Activated gamma-delta T cell treated with anti-CD3 and anti-CD28 coated beads, Interleukin-2, amount 50 U/mL, for 16 hours (primary cell): ENCODE results near the gene SPI1.

ENCODE experiments used
- DNase-seq: peaks from one replicate; pipeline ENCODE4 v3.0.0-alpha.2; 2020; ENCODE audit warnings: low read depth

The SPI1 gene

DNA sequence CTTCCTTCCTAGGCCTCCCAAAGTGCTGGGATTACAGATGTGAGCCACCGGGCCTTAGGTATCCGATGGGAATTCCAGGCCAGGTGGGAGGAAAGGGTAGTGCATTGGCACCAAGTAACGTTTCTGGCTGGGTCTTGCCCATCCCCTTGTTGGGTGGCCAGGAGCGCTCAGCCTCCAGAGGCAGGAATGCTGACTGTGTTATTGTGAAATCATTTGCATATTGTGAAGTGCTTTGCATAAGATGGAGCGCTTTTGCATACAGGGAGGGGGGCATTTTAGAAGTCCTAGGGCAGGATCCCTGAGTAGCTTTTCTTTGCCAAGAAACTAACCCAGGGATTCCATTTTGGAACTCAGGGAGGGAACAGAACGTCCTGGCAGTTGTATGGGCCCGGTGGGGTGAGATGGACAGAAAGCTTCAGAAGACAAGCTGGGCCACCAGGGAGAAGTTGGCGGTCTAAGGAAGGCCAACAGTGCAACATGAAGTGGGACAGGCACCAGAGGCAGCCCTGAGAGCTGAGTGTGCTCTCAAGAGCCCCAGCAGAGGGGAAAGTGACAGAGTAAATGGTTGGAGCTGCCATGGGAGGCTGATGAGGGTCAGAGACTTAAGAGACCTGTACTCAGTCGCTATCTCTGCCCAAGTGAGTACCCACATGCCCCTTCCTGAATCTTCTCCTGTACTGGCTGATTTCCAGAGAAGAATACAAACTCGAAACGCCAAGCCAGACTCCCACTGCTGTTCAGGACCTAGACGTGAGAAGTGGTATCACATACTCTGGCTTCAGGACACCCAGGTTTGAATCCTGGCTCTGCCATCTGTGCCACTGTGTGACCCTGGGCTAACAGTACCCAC is 28.8 kb upstream of the SPI1 start:
- no peak for DNase-seq

DNA sequence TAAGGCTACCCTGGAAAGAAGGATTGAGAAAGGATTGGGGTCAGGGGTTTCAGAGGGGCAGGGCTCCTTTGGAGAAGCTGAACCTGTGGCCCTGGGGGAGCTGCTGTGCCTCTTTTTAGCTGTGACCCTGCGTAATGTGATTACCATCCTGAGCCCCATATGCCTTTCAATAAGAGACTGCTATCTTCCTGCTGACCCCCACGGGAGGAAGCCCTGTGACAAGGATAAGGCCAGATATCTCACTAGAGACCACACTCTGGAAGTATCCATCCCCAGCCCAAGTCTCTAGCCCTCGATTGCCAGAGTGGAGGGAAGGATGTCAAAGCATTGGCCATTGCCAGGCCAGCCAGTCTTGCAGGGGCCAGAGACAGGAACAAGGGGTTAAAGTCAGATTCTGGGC is 25.2 kb upstream of the SPI1 start:
- DNase-seq: no peak

DNA sequence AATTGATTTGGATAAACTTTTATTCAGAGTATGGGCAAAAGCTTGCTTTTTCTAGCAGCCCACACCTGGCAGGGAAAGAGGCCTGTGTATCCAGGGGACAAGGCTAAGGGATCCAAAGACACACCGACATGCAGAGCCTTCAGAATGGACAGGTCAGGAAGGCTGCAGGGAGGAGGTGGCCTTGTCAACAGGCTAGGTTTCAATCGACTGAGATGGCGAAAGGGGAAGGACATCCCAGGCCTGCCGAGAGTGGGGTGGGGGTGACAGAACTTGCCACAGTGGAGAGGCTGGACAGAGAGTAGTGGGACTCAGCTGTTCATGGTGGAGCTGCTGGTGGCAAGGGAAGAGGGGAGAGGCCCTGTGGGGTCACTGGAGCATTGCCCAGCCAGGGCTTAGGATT is 24.8 kb upstream of the SPI1 start:
- DNase-seq: no peak

DNA sequence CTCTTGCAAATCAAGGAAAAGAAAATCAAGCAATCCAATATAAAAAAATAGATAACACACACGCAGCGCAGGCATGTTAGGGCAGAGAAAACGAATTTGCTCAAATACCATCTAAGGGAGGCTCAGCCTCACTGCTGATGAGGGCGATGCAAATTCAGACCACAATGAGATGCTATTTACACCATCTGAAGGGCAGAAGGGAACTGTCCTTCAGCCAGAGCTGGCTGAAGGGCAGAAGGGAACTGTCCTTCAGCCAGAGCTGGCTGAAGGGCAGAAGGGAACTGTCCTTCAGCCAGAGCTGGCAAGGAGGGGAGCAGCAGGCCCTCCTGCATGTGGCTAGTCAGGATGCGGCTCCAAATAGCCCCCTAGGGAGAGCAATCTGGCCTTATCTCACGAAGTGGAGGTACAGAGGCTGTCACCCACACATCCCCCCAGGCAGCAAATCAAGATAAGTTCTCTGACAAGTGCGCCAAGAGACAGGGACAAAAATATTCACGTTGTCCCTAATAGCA is 22.5 kb upstream of the SPI1 start:
- no peak for DNase-seq

DNA sequence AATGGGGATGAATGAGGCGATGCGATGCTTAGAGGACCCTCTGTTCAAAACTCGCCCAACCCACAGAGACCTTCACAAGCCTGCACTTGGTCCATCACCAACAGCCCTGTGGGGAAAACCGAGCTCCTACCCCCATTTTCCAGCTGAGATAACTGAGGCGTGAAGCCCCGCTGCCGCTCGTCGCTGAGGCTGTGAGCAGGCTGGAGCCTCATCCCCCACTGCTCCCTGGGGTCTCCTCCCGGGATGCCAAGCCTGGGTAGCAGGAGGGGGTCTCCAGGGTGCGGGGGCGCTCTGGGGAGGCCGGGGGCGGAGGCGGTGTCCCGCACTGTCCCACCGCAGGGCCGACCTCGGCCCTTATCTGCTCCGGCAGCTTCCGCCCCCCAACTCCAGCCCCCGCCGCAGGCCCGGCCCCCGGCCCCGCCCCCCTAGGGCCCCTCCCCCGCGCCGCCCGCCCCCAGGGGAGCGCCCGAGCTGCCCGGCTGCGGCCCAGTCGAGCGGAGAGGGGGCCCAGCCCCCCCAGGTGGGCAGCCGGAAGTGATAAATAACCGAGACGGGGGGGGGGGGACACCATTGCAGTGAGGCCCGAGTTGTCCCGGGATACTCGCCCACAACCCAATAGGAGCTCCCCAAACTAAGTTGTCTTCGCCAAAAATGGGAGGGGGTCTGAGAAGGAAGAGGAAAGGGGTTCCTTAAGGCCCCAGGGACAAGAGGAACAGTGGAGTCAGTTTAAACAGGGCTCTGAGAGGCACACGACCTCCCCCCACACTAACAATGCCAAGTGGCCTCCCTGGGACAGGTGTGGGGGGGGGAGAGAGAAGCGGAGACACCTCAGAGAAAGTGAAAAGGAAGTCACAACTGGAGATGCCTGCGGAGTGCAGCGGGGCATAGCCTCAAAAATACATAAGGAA is 21.8 kb upstream of the SPI1 start:
- no peak for DNase-seq

DNA sequence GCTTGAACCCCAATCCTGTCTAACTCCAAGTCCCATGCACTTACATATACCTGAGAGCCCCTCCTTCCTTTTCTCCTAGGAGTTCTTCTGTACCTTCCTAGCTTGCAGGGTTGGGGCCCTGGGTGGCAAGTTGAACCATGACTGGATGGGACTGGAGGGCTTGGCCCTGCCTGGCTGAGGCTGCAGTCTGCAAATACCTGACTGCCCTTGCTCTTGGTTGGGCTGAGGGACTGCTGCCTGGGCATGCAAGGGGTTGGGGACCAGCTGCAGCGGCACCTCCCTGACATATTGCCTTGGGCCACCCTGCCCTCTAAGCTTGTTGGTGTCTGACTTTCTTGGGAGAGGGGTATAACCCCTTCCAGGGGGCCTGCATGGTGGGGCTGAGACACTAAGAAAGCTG is 20.2 kb upstream of the SPI1 start:
- DNase-seq: no peak

DNA sequence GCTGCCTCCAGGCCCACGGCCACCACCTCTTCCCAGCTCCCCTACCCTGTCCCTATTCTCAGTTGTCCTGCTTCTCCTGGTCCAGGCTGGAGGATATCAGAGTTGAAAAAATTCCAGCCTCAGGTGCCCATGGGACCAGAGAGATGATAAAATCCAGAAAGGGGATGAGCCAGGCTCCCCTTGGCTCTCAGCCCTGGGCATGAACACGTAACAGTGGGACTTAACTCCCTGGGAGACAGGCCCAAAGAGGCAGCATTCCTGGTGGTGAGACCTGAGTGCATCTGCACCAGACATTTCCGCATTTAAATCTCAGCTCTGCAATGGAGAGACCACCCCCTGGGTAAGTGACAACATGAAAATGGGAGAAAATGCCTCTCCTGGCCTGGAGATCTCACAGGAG is 19.7 kb upstream of the SPI1 start:
- DNase-seq: no peak

DNA sequence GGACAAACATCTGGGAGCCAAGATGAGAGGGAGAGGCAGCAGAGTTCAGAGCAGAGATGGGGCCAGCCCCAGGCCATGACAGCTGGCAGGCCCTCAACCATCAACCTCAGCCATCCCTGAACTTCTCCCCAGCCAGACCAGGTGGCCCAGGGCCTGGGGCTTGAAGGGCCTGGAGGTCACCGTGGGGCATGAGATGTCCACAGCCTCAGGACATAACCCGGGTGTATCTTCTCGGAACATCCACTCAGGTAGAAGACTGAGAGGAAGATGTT is 17.6 kb upstream of the SPI1 start:
- DNase-seq: no peak

DNA sequence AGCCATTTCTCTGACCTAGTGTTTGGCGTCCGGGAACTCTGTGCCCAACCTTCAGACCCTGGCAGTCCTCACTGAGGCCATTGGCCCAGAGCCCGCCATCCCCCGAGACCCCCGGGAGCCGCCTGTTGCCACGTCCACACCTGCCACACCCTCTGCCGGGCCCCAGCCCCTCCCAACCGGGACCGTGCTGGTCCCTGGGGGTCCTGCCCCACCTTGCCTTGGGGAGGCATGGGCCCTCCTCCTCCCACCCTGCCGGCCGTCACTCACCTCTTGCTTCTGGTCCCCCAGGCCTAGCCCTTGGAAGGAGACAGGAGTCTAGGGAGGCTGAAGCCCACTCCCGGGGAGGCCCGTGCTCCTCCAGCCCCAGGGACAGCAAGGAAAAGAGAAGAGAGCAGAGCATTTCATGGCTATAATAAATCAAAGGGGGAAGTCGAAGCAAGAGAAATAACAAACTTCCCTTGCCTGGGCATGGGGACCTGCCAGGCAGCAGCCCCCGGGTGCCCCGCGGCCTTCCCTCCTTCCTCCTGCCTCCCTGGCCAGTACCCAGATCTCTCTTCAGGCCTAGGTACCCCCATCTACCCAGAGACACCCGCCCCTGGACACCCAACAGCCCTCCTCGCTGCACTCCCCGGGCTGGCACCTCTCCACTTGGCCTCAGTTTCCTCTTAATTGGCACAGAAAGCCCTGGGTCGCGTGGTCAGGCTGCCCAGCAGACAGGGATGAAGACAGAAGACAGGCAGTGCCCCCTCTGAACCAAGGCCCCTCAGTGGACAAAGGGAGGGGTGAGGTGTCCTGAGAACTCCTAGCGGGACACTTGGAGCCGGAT is 17.1 kb upstream of the SPI1 start:
- DNase-seq: no peak

DNA sequence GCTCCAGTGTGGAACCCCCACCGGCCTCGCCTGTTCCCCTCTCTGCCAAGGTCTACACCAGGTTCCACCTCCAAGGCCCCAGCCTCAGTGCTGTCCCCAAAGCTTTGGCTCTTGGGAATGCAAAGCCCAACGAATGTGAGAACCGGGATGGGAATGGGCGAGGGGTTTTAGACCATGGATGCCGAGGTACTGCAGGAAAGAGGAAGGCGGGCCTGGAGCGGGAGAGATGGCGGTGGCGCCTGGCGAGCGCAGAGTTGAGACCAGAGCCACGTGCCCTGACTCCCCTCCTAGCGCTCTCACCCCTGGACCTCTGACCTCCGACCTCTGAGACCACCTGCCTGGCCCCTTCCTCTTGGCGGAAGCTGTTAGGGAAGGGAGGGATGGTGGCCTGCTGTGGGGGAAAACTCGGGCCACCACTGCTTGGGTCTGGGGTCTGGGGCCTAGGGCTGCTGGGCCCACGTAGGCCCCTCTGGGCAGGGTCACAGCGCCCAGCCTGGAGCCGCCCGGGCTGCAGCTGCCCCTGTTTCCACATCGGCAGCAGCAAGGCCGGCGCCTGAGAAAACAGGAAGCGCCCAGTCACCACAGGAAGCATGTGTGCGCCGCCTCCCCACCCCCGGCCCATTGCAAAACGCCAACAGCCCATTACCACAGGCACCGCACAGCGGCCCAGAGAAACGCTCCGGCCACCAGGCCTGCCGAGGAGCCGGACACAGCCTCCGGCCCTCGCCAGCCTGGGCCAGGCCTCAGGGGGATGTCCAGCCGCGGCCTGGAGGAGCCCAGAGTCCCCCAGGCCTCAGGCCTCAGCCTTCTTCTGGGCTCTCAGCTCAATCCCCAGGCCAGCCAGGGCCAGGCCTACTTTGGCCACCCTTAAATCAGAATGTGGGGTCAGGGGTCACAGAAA is 16.2 kb upstream of the SPI1 start:
- DNase-seq: peak; percentile 33

DNA sequence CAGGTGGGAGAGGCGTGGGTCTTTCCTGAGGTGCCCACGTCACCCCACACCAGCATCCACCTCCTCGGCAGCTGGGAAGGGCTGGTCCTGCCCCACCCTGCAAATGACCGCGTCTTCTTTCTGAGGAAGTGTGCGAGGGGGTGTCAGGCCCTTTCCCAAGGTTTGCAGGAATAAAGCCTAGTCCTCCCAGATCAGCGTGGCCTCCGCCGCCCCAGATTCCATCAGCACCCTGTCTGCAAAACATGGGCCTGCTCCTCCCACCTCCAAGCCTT is 15.6 kb upstream of the SPI1 start:
- no peak for DNase-seq

DNA sequence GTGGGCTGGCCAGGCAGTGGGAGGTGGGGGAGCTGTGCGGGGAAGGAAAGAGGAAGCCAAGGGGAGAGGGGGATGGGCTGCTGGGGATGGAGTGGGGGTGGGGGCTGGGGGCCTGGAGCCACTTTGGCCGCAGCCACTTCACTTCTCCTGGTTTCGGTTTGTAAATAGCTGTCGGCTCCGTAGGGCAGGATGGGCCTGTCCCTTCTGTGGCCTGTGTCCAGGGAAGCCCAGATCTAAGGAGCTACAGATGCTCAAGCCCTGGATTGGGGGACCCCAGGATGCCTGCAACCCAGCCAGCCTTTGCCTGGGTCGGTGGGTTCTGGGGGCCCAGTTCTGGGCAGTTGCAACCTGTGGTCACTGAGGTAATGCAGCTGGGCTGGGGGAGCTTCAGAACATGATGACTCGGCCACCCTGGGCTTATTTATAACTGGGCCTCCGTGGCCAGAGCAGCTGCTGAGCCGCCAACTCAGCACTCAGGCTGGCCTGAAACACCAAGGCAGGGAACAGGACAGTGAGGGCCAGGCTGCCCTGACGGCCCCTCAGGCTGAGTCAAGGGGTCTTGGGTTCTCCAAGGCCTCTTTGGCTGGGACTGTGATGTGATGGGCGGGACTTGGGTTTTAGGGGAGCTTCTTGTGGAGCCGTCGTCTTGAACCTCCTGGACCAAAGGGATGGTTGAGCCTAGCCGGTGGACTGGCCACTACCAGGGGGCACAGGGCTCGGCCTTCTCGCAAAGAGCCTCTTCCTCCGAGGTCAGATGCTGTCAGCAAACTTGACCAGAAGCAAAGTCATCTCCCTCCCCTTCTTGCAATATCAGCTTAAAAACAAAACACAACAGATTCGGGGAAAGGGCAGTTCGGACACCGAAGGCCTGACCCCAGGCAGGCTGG is 15.1 kb upstream of the SPI1 start:
- DNase-seq: no peak

DNA sequence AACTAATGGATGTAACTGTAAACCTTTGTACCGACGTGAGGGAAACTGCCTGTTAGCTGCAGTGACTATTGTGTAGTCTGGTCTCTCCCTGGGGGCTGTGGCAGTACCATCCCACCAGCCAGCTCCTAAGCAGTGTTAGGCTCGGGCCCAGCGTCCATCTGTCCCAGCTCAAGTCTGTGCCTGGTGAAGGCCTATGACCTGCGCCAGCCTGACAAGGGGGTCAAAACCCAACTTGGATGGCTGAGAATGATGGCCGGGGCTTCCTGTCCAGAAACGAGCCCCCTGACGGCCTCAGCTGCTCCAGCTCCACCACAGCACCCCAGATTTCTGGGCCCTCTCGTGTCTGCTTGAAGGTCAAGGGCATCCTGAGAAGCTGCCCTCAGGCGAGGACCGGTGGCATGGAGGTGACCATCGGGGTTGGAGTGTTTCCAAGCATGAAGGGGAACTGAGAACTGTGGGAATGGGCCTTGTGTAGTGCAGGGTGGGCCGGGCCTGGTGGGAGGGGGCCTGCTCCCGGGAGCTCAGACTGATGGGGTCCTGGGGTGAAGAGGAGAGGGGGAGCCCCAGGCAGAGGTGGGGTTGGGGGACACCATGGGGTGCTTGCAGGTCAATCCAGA is 14.3 kb upstream of the SPI1 start:
- DNase-seq: no peak

DNA sequence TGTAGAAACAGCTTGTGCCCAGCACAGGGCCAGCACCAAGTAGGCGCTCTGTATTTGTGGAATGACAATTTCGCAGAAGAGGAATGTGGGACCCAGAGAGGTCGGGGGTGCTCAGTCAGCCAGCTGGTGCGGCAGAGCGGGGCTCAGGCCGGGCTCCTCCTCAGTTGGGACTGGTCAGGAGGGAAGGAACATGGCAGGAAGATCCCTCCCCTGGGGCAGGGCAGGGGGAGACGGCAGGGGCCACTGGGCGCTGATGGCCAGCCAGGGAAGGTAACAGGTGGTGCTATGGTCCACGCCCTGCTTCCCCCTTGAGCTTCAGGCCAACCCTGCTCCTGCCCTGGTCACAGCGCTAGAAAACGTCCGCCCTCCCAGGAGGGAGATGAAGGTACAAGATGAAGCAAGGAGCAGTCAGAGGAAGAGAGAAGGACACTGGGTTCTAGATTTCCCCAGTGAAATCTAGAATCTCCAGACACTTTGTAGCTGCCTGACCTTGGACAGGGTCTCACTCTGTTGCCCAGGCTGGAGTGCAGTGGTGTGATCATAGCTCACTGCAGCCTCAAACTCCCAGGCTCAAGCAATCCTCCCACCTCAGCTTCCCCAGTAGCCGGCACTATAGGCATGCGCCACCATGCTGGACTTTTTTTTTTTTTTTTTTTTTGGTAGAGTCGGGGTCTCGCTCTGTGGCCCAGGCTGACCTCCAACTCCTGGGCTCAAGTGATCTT is 13.5 kb upstream of the SPI1 start:
- no peak for DNase-seq

DNA sequence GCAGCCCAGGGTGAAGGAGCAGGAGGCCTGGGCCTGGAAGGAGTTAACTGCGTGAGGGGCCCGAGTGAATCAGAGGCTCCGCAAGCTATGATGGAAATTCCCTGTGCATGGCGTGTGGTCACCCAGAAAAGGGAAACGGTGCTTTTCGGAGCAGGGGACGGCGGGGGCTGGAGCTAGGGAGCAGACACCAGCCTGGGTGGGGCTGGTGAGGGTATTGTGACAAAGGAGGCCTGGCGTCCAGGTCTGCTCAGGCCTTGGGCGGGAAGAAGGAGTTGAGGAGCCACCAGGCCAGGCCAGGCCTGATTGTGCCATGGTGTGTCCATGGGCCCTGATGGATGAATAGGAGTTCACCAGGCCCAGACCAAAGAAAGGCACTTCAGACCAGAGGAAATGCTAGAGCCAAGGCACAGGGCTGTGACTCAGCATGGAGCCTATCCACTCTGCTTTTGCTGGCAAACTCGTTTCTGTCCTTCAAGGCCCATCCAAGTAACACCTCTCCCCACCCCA is 12.8 kb upstream of the SPI1 start:
- DNase-seq: no peak

DNA sequence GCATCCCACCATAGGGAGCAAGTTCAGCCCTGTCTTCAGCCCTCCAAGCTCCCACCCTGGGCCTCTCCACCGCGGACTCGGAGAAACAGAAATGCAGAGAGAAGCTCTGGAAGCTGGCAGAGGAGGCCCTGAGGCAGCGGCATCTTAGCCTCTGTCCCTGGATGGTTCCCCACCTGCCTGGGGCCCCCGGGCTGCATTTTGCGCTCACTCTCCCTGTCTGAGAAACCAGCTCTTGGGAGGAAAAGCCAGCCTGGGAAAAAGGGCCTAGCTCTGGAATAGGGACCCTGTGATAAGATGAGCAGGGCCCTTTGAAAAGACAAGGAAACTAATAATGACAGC is 12.0 kb upstream of the SPI1 start:
- no peak for DNase-seq

DNA sequence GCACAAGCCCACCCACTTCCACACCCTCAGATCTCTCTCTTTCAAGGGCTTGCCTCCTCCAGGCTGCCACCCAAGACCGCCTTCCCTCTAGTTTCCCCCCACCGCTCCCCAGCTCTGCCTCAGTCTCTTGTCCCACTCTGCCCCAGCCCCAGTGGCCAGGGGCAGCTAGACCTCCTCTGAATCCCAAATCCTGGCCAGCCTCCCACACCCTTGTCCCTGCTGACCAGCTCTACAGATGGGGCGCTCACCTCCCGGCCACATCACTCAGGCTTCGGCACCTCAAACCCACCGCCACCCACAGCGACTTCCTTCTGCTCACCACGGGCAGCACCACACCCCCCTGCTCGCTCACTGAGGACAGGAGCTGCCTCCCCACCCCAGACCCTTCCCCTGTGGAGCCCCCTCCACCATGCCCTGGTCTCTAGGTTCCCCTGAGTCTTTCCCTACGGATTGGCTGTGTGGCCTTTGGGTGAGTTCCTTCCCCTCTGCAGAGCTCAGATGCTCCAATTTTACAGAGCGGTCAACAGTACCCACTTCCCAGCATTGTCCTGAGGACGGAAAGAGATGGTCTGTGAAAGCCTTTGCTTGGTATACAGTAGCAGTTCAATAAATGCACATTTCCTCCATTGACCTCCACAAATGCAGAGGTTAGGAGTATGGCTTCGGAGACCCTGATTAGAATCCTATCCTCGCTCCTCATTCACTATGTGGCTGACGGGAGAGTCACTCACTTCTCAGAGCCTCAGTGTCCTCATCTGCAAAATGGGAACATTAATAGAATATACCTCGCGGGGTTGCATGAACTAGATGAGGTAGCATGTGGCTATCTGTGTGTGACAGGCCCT is 11.5 kb upstream of the SPI1 start:
- DNase-seq: no peak
